HG03159 (cell line): Measurements from ENCODE around the gene WRAP53.

ENCODE experiments used
- ATAC-seq: cut with Tn5 transposase; IDR thresholded peaks from one replicate; pipeline ENCODE4 v1.9.1; 2021; ENCODE audit warnings: mild to moderate bottlenecking, moderate library complexity; ENCODE audit not compliant: unreplicated experiment

WRAP53 gene

GRCh38 chr17:7677388-7678067 is 10.7 kb upstream of the WRAP53 start:
- no peak for ATAC-seq

- no peak for ATAC-seq
Measured at GRCh38 chr17:7684851-7685532, 3.3 kb upstream of the WRAP53 start.

GRCh38 chr17:7685533-7686221 is 2.6 kb upstream of the WRAP53 start:
- peak; percentile 43 for ATAC-seq

GRCh38 chr17:7686222-7687071 is 1.8 kb upstream of the WRAP53 start:
- peak; percentile 43 for ATAC-seq

GRCh38 chr17:7687072-7687907 is 987 bp upstream of the WRAP53 start, which contains the start of gene TP53:
TP53 (minus strand) TSS chr17:7687490; CDS start chr17:7676594, 10,896 bp downstream.
- ATAC-seq = no peak

GRCh38 chr17:7688808-7689316 is 585 bp downstream of the WRAP53 start:
- ATAC-seq = no peak

- no peak for ATAC-seq
Measured at GRCh38 chr17:7695586-7695985, 7.3 kb downstream of the WRAP53 start.

GRCh38 chr17:7697828-7698588 is 9.7 kb downstream of the WRAP53 start:
- ATAC-seq = no peak

GRCh38 chr17:7700510-7700909 is 12.2 kb downstream of the WRAP53 start:
- ATAC-seq = no peak

GRCh38 chr17:7701681-7702080 is 13.4 kb downstream of the WRAP53 start:
- no peak for ATAC-seq

- no peak for ATAC-seq
Measured at GRCh38 chr17:7702776-7703175, 14.5 kb downstream of the WRAP53 start.

GRCh38 chr17:7703584-7704479 is 15.6 kb downstream of the WRAP53 start:
- ATAC-seq = no peak

GRCh38 chr17:7704601-7705268 is 16.5 kb downstream of the WRAP53 start, which contains the start of gene EFNB3:
EFNB3 (plus strand) TSS chr17:7705202; CDS start chr17:7705599, 397 bp downstream.
- ATAC-seq = no peak

GRCh38 chr17:7705269-7706255 is 17.3 kb downstream of the WRAP53 start:
- no peak for ATAC-seq

GRCh38 chr17:7706631-7707354 is 18.5 kb downstream of the WRAP53 start:
- no peak for ATAC-seq

- no peak for ATAC-seq
Measured at GRCh38 chr17:7707446-7707845, 19.2 kb downstream of the WRAP53 start.
